AG10803 (cell line): ENCODE measurements around the gene PIR.

Experiments used
- DNase-seq: peaks from one replicate; pipeline ENCODE4 v3.0.0; 2010; ENCODE audit warnings: low read depth
- H3K4me3 ChIP-seq: 2 replicates; pipeline ENCODE4 v1.5.1; 2011; ENCODE audit warnings: mild to moderate bottlenecking, low read length, control low read depth
- CTCF ChIP-seq: conservative IDR thresholded peaks from 2 replicates; pipeline ENCODE4 v1.5.1; 2011; ENCODE audit warnings: mild to moderate bottlenecking, low read length, control low read depth, inconsistent platforms

The PIR gene

GRCh38 chrX:15395789-15396188, 97.3 kb downstream of the PIR start:
- no peak for TF ChIP-seq CTCF
- DNase-seq = no peak
- no peak overlapping the region for H3K4me3 ChIP-seq

DNA sequence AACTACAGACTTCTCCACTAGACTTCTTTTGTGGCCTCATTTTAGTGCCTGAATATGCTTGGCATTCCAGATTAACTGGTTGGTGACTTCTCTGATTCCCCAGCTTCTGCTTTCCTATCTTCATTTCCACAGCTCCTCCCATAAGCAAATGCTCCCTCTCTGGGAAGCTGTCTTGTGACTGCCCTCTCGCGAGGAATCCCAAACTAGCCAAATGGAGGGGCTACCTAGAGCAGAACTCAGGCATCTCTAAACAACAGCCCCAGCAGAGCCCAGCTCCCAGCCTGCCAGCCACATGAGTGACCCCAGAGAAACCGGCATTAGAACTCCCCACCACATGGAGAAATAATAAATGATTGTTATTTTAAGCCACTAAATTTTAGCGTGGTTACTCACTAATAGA, 101.3 kb downstream of the PIR start:
- no peak overlapping the region for H3K4me3 ChIP-seq
- TF ChIP-seq CTCF = no peak
- DNase-seq = no peak

- DNase-seq = peak; percentile 65
- no peak within 1 kb of the TSS for H3K4me3 ChIP-seq
- no peak for TF ChIP-seq CTCF
Measured at GRCh38 chrX:15384304-15384703, 108.8 kb downstream of the PIR start, which contains the start of gene VEGFD. VEGFD (minus strand) TSS chrX:15384413; CDS start chrX:15383946, 467 bp downstream.

DNA sequence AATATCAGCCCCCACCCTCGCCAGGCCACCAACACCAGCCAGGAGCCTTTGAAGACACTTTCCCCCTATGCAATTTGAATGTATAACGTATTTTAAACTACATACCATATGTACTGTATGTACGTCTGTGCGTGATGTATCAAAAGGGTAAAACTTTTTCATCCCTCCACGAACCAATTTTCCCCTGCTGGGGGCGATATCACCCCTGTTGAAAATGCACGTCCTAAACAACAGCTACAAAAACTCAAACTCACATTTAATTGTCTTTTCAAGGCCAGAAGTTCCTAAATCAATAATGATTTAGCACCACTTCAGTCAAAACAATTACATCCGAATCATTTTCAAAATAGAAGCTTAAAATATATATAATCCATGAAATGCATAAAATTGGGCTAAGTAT, 110.3 kb downstream of the PIR start:
- no peak for TF ChIP-seq CTCF
- no peak overlapping the region for H3K4me3 ChIP-seq
- no peak for DNase-seq

- DNase-seq = peak; percentile 63
- TF ChIP-seq CTCF = no peak
- no peak overlapping the region for H3K4me3 ChIP-seq
Measured at GRCh38 chrX:15376956-15377355, 116.2 kb downstream of the PIR start.

- no peak overlapping the region for H3K4me3 ChIP-seq
- TF ChIP-seq CTCF = no peak
Measured at GRCh38 chrX:15373976-15374375, 119.2 kb downstream of the PIR start.

GRCh38 chrX:15366506-15367352, 126.4 kb downstream of the PIR start:
- no peak for DNase-seq
- TF ChIP-seq CTCF = no peak
- no peak overlapping the region for H3K4me3 ChIP-seq

More at GRCh38 chrX:15373976-15374375, 119.2 kb downstream of the PIR start:
- DNase-seq = peak; percentile 10
